ENCODE data around the gene PRKN.

The PRKN gene

GRCh38 chr6:162198076-162198475 lies 529.5 kb downstream of the PRKN start:
- Histone ChIP-seq H3K9ac (ENCODE audit: low read length) (no peak overlapping the region), H3K27me3 (ENCODE audit: control insufficient read depth, insufficient read depth, low read length) (no peaks in the 10 kb centered on the region), H3K4me3 (ENCODE audit: low read depth, low read length) (no peak overlapping the region), H3K27ac (ENCODE audit: low read depth, low read length) (no peak overlapping the region), H3K36me3 (ENCODE audit: control insufficient read depth, insufficient read depth, low read length) (no peaks in the 10 kb centered on the region), H3K4me1 (ENCODE audit: control insufficient read depth, insufficient read depth, low read length) (peaks cover 9% of the 10 kb centered on the region), H3K9me3 (ENCODE audit: control insufficient read depth, insufficient read depth, low read depth, low read length) (no peaks in the 10 kb centered on the region)

GRCh38 chr6:162195441-162195840 lies 532.1 kb downstream of the PRKN start:
- Histone ChIP-seq H3K27ac (ENCODE audit: low read depth, low read length) (no peak overlapping the region), H3K9ac (ENCODE audit: low read length) (no peak overlapping the region), H3K4me1 (ENCODE audit: control insufficient read depth, insufficient read depth, low read length) (peaks cover 5% of the 10 kb centered on the region), H3K4me3 (ENCODE audit: low read depth, low read length) (no peak overlapping the region), H3K27me3 (ENCODE audit: control insufficient read depth, insufficient read depth, low read length) (no peaks in the 10 kb centered on the region), H3K36me3 (ENCODE audit: control insufficient read depth, insufficient read depth, low read length) (no peaks in the 10 kb centered on the region), H3K9me3 (ENCODE audit: control insufficient read depth, insufficient read depth, low read depth, low read length) (no peaks in the 10 kb centered on the region)

- no peaks in the 10 kb centered on the region for H3K27me3 ChIP-seq (ENCODE audit: control insufficient read depth, insufficient read depth, low read length)
- H3K27ac ChIP-seq (ENCODE audit: low read depth, low read length), result no peak overlapping the region
- H3K36me3 ChIP-seq (ENCODE audit: control insufficient read depth, insufficient read depth, low read length), result no peaks in the 10 kb centered on the region
- H3K9ac ChIP-seq (ENCODE audit: low read length), result no peak overlapping the region
- no peak overlapping the region for H3K4me3 ChIP-seq (ENCODE audit: low read depth, low read length)
- no peaks in the 10 kb centered on the region for H3K9me3 ChIP-seq (ENCODE audit: control insufficient read depth, insufficient read depth, low read depth, low read length)
- H3K4me1 ChIP-seq (ENCODE audit: control insufficient read depth, insufficient read depth, low read length), result no peaks in the 10 kb centered on the region
These were observed 536.6 kb downstream of the PRKN start for GRCh38 chr6:162190981-162191380.

GRCh38 chr6:162187168-162187935 lies 540.2 kb downstream of the PRKN start:
- no peak overlapping the region for H3K4me3 ChIP-seq (ENCODE audit: low read depth, low read length)
- no peaks in the 10 kb centered on the region for H3K9me3 ChIP-seq (ENCODE audit: control insufficient read depth, insufficient read depth, low read depth, low read length)

GRCh38 chr6:162184465-162184864 lies 543.1 kb downstream of the PRKN start:
- Histone ChIP-seq H3K9me3 (ENCODE audit: control insufficient read depth, insufficient read depth, low read depth, low read length) (no peaks in the 10 kb centered on the region), H3K27me3 (ENCODE audit: control insufficient read depth, insufficient read depth, low read length) (no peaks in the 10 kb centered on the region), H3K4me1 (ENCODE audit: control insufficient read depth, insufficient read depth, low read length) (no peaks in the 10 kb centered on the region), H3K36me3 (ENCODE audit: control insufficient read depth, insufficient read depth, low read length) (no peaks in the 10 kb centered on the region), H3K27ac (ENCODE audit: low read depth, low read length) (no peak overlapping the region), H3K9ac (ENCODE audit: low read length) (no peak overlapping the region), H3K4me3 (ENCODE audit: low read depth, low read length) (no peak overlapping the region)

More at GRCh38 chr6:162187168-162187935, 540.2 kb downstream of the PRKN start:
- Histone ChIP-seq H3K36me3 (ENCODE audit: control insufficient read depth, insufficient read depth, low read length) (no peaks in the 10 kb centered on the region), H3K4me1 (ENCODE audit: control insufficient read depth, insufficient read depth, low read length) (no peaks in the 10 kb centered on the region), H3K27ac (ENCODE audit: low read depth, low read length) (no peak overlapping the region), H3K27me3 (ENCODE audit: control insufficient read depth, insufficient read depth, low read length) (no peaks in the 10 kb centered on the region), H3K9ac (ENCODE audit: low read length) (no peak overlapping the region)

- Histone ChIP-seq H3K27me3 (ENCODE audit: control insufficient read depth, insufficient read depth, low read length) (no peaks in the 10 kb centered on the region), H3K9ac (ENCODE audit: low read length) (no peak overlapping the region)
These were observed 545.7 kb downstream of the PRKN start for GRCh38 chr6:162181741-162182401.

GRCh38 chr6:162181111-162181510 lies 546.5 kb downstream of the PRKN start:
- Histone ChIP-seq H3K4me3 (ENCODE audit: low read depth, low read length) (no peak overlapping the region), H3K36me3 (ENCODE audit: control insufficient read depth, insufficient read depth, low read length) (no peaks in the 10 kb centered on the region), H3K9me3 (ENCODE audit: control insufficient read depth, insufficient read depth, low read depth, low read length) (no peaks in the 10 kb centered on the region), H3K27me3 (ENCODE audit: control insufficient read depth, insufficient read depth, low read length) (no peaks in the 10 kb centered on the region), H3K27ac (ENCODE audit: low read depth, low read length) (no peak overlapping the region), H3K4me1 (ENCODE audit: control insufficient read depth, insufficient read depth, low read length) (no peaks in the 10 kb centered on the region), H3K9ac (ENCODE audit: low read length) (no peak overlapping the region)

More at GRCh38 chr6:162181741-162182401, 545.7 kb downstream of the PRKN start:
- H3K36me3 ChIP-seq (ENCODE audit: control insufficient read depth, insufficient read depth, low read length), result no peaks in the 10 kb centered on the region
- H3K4me1 ChIP-seq (ENCODE audit: control insufficient read depth, insufficient read depth, low read length), result no peaks in the 10 kb centered on the region
- no peaks in the 10 kb centered on the region for H3K9me3 ChIP-seq (ENCODE audit: control insufficient read depth, insufficient read depth, low read depth, low read length)
- no peak overlapping the region for H3K4me3 ChIP-seq (ENCODE audit: low read depth, low read length)
- no peak overlapping the region for H3K27ac ChIP-seq (ENCODE audit: low read depth, low read length)

GRCh38 chr6:162179196-162179951 lies 548.2 kb downstream of the PRKN start:
- H3K36me3 ChIP-seq (ENCODE audit: control insufficient read depth, insufficient read depth, low read length), result no peaks in the 10 kb centered on the region
- no peaks in the 10 kb centered on the region for H3K4me1 ChIP-seq (ENCODE audit: control insufficient read depth, insufficient read depth, low read length)
- H3K27ac ChIP-seq (ENCODE audit: low read depth, low read length), result no peak overlapping the region
- no peak overlapping the region for H3K4me3 ChIP-seq (ENCODE audit: low read depth, low read length)
- no peaks in the 10 kb centered on the region for H3K27me3 ChIP-seq (ENCODE audit: control insufficient read depth, insufficient read depth, low read length)
- H3K9me3 ChIP-seq (ENCODE audit: control insufficient read depth, insufficient read depth, low read depth, low read length), result no peaks in the 10 kb centered on the region
- H3K9ac ChIP-seq (ENCODE audit: low read length), result no peak overlapping the region

- Histone ChIP-seq H3K27ac (ENCODE audit: low read depth, low read length) (no peak overlapping the region), H3K9me3 (ENCODE audit: control insufficient read depth, insufficient read depth, low read depth, low read length) (no peaks in the 10 kb centered on the region), H3K27me3 (ENCODE audit: control insufficient read depth, insufficient read depth, low read length) (no peaks in the 10 kb centered on the region), H3K36me3 (ENCODE audit: control insufficient read depth, insufficient read depth, low read length) (no peaks in the 10 kb centered on the region), H3K4me1 (ENCODE audit: control insufficient read depth, insufficient read depth, low read length) (no peaks in the 10 kb centered on the region), H3K9ac (ENCODE audit: low read length) (no peak overlapping the region), H3K4me3 (ENCODE audit: low read depth, low read length) (no peak overlapping the region)
These were observed 548.9 kb downstream of the PRKN start for GRCh38 chr6:162178666-162179065.

GRCh38 chr6:162178266-162178665 lies 549.3 kb downstream of the PRKN start:
- H3K4me1 ChIP-seq (ENCODE audit: control insufficient read depth, insufficient read depth, low read length), result no peaks in the 10 kb centered on the region
- no peaks in the 10 kb centered on the region for H3K27me3 ChIP-seq (ENCODE audit: control insufficient read depth, insufficient read depth, low read length)
- no peaks in the 10 kb centered on the region for H3K9me3 ChIP-seq (ENCODE audit: control insufficient read depth, insufficient read depth, low read depth, low read length)
- H3K27ac ChIP-seq (ENCODE audit: low read depth, low read length), result no peak overlapping the region
- H3K36me3 ChIP-seq (ENCODE audit: control insufficient read depth, insufficient read depth, low read length), result no peaks in the 10 kb centered on the region
- H3K9ac ChIP-seq (ENCODE audit: low read length), result no peak overlapping the region
- H3K4me3 ChIP-seq (ENCODE audit: low read depth, low read length), result no peak overlapping the region

- Histone ChIP-seq H3K9ac (ENCODE audit: low read length) (no peak overlapping the region), H3K9me3 (ENCODE audit: control insufficient read depth, insufficient read depth, low read depth, low read length) (no peaks in the 10 kb centered on the region), H3K4me1 (ENCODE audit: control insufficient read depth, insufficient read depth, low read length) (no peaks in the 10 kb centered on the region), H3K36me3 (ENCODE audit: control insufficient read depth, insufficient read depth, low read length) (no peaks in the 10 kb centered on the region), H3K27ac (ENCODE audit: low read depth, low read length) (no peak overlapping the region), H3K27me3 (ENCODE audit: control insufficient read depth, insufficient read depth, low read length) (no peaks in the 10 kb centered on the region), H3K4me3 (ENCODE audit: low read depth, low read length) (no peak overlapping the region)
These were observed 549.8 kb downstream of the PRKN start for GRCh38 chr6:162177746-162178145.

Data from HUES6 (cell line).